ENCODE measurements around the gene RIPOR3.
"Not testable (repeated sequence)": the region's sequence is repeated elsewhere in the genome, so short reads cannot be mapped to it uniquely, and the experiment has no call there.

Gene RIPOR3

DNA sequence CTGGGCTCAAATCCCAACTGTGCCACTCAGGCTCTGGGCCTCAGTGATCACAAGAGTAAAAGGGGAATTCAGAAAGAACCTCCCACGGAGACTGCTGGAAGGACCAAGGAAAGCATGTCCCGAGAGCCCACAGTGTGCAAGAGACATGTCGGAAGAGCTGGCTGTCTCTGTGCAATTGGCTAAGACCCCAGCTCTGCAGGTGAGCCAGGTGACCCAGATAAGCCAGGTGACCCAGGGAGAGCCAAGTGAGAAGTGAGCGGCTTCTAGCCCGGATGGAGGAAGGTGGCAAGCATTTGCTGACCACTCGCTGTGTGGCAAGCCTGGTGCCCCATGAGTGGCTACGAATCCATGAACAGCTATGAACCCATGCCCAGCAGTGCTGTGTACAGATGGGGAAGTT is 59.1 kb downstream of the RIPOR3 start:
- DNase-seq (ENCODE audit: low read depth) = no peak

- DNase-seq (ENCODE audit: low read depth) = no peak
These were observed 60.6 kb downstream of the RIPOR3 start for GRCh38 chr20:50630578-50631263.

GRCh38 chr20:50629670-50630045 is 61.7 kb downstream of the RIPOR3 start:
- no peak for DNase-seq (ENCODE audit: low read depth)

DNA sequence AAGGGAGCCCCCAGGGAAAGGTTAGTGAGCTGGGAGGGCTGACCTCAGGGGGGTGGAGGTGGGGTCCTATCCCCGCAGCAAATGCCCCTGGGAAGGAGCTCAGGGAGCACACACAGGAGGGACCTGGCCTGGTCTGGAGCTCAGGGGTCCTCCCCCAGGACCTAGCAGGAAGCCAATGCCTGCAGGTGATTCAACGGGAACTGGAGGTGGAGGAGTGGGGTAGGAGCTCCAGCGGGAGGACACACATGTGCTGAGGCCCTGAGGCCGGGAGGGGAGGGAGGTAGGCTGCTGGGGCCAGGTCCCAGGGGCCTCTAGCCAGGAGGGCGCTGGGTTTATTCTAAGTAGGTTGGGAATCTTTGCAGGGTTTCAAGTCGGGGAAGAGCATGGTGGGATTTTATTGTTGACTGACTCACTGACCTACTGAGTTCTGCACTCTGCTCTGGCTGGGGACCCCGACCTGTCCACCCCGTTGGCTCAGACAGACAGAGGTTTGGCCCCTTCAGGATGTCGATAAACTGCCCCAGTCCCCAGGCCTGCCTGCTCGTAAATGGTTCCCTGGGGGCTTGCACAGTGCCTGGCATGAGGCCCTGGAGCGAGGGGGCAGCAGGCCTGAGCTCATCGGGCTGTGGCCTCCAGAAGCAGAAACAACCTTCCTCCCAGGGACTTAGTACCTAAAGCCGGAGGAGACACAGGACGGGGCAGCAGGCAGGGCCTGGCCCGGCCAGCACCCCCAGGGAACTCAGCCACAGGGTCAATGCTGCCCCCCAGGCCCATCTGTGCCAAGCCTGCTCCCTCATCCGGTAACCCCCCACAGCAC is 62.3 kb downstream of the RIPOR3 start:
- DNase-seq (ENCODE audit: low read depth) = no peak

DNA sequence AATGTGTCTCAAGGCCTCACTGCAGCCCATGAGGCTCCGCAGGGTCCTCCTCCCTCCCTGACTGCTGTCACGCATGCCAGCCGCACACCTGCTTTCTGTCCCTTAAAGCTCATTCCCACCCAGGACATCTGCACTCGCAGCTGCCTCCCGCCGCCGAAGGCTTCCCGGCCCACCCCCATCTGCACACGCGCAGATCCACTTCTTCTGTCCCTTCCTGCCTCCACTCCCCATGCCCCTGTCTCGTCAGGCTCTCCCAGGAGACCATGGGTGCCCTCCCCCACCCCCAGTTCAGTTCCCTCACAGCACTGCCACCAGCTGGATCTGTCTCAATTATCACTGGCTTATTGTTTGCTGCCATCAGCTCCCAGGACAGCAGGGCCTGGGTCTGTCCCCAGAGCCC is 63.0 kb downstream of the RIPOR3 start:
- DNase-seq (ENCODE audit: low read depth) = no peak

DNA sequence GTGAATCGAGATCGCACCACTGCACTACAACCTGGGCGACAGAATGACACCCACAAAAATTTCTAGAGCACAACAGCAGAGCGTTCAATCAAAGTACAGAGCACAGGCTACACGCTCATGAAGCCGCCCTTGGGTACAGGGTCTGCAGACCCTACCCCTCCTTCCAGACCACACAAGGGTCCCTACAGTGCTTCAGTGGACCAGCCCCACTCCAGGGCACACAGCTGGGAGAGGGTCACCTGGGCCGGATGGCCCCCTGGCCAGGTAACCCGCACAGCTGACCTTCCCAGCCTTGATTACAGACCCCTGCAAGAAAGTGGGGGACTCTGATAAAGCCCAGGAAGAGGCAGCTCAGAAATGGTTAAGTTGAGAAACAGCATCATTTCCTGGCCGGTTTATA is 63.6 kb downstream of the RIPOR3 start:
- DNase-seq (ENCODE audit: low read depth) = no peak

- DNase-seq (ENCODE audit: low read depth) = no peak
These were observed 65.2 kb downstream of the RIPOR3 start for GRCh38 chr20:50625986-50626677.

GRCh38 chr20:50624351-50625016 is 66.9 kb downstream of the RIPOR3 start:
- no peak for DNase-seq (ENCODE audit: low read depth)

GRCh38 chr20:50621068-50621665 is 70.2 kb downstream of the RIPOR3 start:
- DNase-seq (ENCODE audit: low read depth) = no peak

DNA sequence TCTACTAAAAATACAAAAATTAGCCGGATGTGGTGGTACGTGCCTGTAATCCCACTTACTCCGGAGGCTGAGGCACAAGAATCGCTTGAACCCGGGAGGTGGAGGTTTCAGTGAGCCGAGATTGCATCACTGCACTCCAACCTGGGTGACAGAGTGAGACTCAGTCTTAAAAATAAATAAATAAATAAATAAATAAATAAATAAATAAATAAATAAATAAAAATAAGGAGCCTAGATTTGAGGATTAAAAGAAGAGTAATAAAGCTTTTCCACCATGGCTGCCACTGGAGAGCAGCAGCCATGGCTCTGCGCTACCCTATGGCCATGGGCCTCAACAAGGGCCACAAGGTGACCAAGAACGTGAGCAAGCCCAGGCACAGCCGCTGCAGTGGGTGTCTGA is 70.9 kb downstream of the RIPOR3 start:
- DNase-seq (ENCODE audit: low read depth) = not testable (repeated sequence)

DNA sequence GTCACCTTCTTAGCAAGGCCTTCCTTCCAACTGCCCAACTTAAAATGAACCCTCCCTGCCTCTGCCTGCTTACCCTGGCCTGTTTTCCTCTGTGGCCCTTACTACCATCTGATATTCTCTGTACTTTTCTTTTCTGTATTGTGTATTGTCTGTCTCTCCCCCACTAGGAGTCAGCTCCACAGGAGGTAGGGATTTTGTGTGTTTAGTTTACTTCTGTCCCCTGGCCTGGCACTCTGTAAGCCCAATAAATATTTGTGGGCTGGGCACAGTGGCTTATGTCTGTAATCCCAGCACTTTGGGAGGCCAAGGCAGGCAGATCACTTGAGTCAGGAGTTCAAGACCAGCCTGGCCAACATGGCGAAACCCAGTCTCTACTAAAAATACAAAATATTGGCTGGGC is 72.8 kb downstream of the RIPOR3 start:
- no peak for DNase-seq (ENCODE audit: low read depth)

GRCh38 chr20:50617022-50617421 is 74.3 kb downstream of the RIPOR3 start:
- DNase-seq (ENCODE audit: low read depth) = no peak

DNA sequence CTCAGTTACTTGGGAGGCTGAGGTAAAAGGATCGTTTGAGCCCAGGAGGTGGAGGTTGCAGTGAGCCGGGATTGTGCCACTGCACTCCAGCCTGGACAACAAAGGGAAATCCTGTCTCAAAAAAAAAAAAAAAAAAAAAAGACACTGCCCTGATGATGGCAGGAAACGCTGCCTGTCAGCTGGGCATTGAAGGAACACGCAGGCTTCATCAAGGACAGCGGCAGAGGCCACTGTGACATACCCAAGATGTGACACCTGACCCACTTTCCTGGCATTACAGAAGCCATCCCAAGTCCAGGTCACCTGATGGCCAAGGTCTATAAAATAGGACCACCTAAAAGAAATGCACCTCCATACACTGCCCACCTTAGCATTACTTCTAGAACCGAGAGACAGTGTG is 75.9 kb downstream of the RIPOR3 start:
- no peak for DNase-seq (ENCODE audit: low read depth)

GRCh38 chr20:50613438-50614169 is 77.7 kb downstream of the RIPOR3 start:
- DNase-seq (ENCODE audit: low read depth) = no peak

DNA sequence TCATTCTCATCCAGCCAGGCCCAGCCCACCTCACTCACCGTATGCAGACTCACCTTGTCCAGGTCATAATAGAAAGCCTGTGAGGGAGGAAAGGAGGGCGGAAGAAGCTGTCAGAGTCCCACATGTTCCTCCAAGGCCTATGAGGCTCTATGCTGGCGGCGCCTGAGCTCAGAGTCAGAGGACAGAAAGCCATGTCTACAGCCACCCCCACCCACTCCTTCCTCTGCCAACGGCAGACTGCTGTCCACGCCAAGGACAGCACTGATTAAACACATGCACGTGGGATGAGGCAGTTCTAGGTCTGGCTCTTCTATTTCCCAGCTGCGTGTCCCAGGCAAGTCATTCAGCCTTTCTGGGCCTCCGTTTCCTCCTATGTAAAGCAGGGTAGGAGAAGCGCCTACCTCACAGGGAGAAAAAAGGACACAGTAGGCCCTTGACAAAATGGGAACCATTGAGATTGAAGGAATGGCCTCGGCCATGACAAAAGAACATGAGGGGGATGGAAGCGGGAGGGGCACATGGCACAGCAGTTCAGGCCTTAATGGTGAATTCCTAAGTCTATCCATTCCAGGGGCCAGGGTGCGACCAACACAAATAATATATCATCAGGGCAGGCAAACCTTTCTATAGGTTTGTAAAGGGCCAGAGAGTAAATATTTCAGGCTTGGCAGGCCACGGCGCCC is 80.1 kb downstream of the RIPOR3 start:
- DNase-seq (ENCODE audit: low read depth) = no peak

DNA sequence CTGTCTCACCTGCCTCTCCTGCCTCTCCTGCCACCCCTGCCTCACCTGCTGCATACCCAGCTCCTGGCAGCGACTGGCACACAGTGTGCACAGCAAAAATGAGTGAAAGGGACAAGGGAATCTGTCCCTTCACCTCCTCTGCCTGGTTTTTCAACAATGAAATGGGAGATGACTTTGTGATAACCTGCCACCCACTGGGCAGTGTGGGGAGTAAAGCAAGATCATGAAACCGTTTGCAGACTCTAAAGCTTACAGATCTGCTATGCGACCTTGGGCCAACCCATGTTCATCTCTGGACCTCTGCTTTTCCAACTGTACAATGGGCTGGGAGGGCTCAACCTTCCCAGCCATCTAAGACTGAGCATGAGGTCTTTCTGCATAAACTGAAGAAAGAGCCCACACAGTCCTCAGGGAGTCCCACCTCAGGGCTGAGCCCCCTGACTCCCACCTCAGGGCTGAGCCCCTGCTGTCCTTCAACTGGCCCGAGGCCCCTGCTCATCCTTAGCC is 81.1 kb downstream of the RIPOR3 start:
- DNase-seq (ENCODE audit: low read depth) = no peak

GRCh38 chr20:50609438-50609989 is 81.8 kb downstream of the RIPOR3 start:
- DNase-seq (ENCODE audit: low read depth) = no peak

GRCh38 chr20:50608750-50609104 is 82.6 kb downstream of the RIPOR3 start:
- no peak for DNase-seq (ENCODE audit: low read depth)

- DNase-seq (ENCODE audit: low read depth) = no peak
These were observed 83.2 kb downstream of the RIPOR3 start for GRCh38 chr20:50607850-50608749.
